Tibial artery (tissue), 4 donors: ENCODE data around the gene MAPRE3.

Experiments used
- DNase-seq, 2 donors: peaks; one replicate each; pipeline ENCODE4 v3.0.0-alpha.2; 2019
- H3K27ac ChIP-seq, 2 donors: fragments of 200-600 bp; sonication (generic) in 1 of 2; 1 replicate in 1 of 2; 2 replicates in 1 of 2; pipeline ENCODE4 v1.5.1; 2018 to 2019; ENCODE audit warnings: mild to moderate bottlenecking in 1 of 2
- H3K27me3 ChIP-seq, 2 donors: fragments of 200-600 bp; sonication (generic) in 1 of 2; one replicate each; pipeline versions ENCODE4 v1.5.1 to v1.6.0; 2016 to 2019
- H3K36me3 ChIP-seq, 3 donors: fragments of 200-600 bp; sonication (generic) in 2 of 3; one replicate each; pipeline ENCODE4 v1.5.1; 2016 to 2019; ENCODE audit warnings: mild to moderate bottlenecking in 2 of 3
- H3K4me1 ChIP-seq, 4 donors: fragments of 200-600 bp; sonication (generic) in 2 of 4; 1 replicate in 3 of 4; 2 replicates in 1 of 4; pipeline ENCODE4 v1.5.1; 2016 to 2019
- H3K4me3 ChIP-seq, 2 donors: fragments of 200-600 bp; sonication (generic) in 1 of 2; 1 replicate in 1 of 2; 2 replicates in 1 of 2; pipeline ENCODE4 v1.5.1; 2018 to 2019; ENCODE audit warnings: mild to moderate bottlenecking in 2 of 2
- H3K9me3 ChIP-seq, 3 donors: fragments of 200-600 bp; sonication (generic) in 1 of 3; one replicate each; pipeline ENCODE4 v1.5.1; 2016 to 2019
- CTCF ChIP-seq, 2 experiments: fragments of 200-600 bp in 1 of 2; fragments of 450-650 bp in 1 of 2; IDR thresholded peaks; one replicate each; pipeline ENCODE4 v1.5.1; 2017 to 2019; ENCODE audit warnings: antibody characterized with exemption in 2 of 2, mild to moderate bottlenecking in 1 of 2, moderate library complexity in 1 of 2
- intact Hi-C: fragments of 100-400 bp; cut with DNase I; formaldehyde crosslinking; loops from one replicate; pipeline ENCODE4 v1.15.0; 2023; ENCODE audit warnings: low total_unique reads

The MAPRE3 gene

DNA sequence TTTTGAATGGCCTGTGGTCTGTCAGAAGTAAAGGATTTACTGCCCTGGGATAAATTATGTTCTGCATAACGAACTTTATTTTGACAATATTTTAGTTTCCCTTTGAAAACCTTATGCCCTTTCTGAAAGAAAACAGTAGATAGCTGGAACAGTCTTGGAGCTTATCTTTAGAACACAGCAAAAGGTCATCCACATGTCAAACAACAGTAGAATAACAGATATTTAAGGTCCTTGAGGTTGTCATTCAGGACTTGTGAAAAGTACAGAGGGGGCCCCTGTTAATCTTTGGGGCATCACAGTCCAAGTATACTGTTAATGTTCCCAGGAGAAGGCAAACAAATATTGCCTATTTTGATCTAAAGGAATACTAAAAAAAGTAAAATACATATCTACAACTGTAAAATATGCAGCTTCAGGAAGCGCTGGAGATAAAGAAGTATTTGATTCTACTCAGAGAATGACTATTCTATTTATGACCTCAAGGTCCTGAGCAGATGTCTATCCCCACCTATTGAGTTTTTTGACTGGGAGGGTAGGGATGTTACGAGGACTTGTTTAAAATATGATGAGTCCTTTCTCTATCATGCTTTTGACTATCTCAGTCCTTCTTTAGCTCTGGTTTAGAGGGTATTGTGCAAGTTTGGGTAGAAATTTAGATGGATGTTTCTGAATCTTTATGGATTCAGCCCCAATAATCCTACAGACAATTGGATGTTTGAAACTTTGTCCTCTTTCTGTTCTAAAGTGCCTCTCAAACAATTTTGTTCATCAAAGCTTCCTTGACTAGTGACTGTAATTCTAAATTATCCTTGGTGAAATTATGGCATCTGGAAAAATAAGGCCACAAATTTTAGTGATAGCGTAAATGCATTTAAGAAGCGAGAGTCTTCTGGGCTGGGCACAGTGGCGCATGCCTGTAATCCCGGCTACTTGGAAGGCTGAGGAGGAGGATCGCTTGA lies 37.3 kb downstream of the MAPRE3 start:
- no peak for DNase-seq

GRCh38 chr2:27008678-27009077 lies 38.2 kb downstream of the MAPRE3 start:
- Histone ChIP-seq H3K4me3 (no peak overlapping the region), H3K9me3 (no peaks in the 10 kb centered on the region), H3K36me3 (no peaks in the 10 kb centered on the region), H3K27ac (no peak overlapping the region), H3K4me1 (peaks cover 0 to 6% (median 0%) of the 10 kb centered on the region in 4 donors), H3K27me3 (no peaks in the 10 kb centered on the region)
- TF ChIP-seq CTCF (IDR thresholded peaks at IDR 0.05) = no peak
- no peak for DNase-seq
- intact Hi-C loops = no loop called here

More for the DNA sequence above, 37.3 kb downstream of the MAPRE3 start:
- H3K4me3 ChIP-seq = no peak overlapping the region
- no peaks in the 10 kb centered on the region for H3K9me3 ChIP-seq
- no peaks in the 10 kb centered on the region for H3K27me3 ChIP-seq
- no peaks in the 10 kb centered on the region for H3K36me3 ChIP-seq
- H3K27ac ChIP-seq = no peak overlapping the region
- no peak for TF ChIP-seq CTCF (IDR thresholded peaks at IDR 0.05)
- intact Hi-C loops = no loop called here
- peaks cover 0 to 6% (median 0%) of the 10 kb centered on the region in 4 donors for H3K4me1 ChIP-seq

DNA sequence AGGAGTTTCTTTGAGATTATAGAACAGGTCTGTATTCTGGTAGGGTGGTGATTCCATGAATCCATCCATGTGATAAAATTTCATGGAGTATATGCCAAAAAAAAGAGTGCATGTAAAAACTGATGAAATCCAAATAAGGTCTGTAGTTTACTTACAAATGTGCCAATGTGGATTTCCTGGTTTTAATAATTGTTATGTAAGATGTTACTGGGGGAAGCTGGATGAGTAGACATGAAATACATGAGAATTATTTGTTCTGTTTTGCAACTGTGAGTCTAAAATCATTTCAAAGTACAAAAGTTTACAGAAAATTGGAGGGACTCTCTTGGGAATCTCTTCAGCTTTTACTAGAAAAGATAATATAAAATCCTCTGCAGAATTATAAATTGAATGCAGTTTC lies 38.6 kb downstream of the MAPRE3 start:
- H3K36me3 ChIP-seq = no peaks in the 10 kb centered on the region
- DNase-seq = no peak
- H3K27ac ChIP-seq = no peak overlapping the region
- intact Hi-C loops = no loop called here
- H3K4me1 ChIP-seq = peaks cover 0 to 6% (median 0%) of the 10 kb centered on the region in 4 donors
- TF ChIP-seq CTCF (IDR thresholded peaks at IDR 0.05) = no peak
- no peaks in the 10 kb centered on the region for H3K27me3 ChIP-seq
- H3K4me3 ChIP-seq = no peak overlapping the region
- H3K9me3 ChIP-seq = no peaks in the 10 kb centered on the region

GRCh38 chr2:27009716-27010115 lies 39.3 kb downstream of the MAPRE3 start:
- Histone ChIP-seq H3K27me3 (no peaks in the 10 kb centered on the region), H3K36me3 (no peaks in the 10 kb centered on the region), H3K27ac (no peak overlapping the region), H3K4me3 (no peak overlapping the region), H3K4me1 (peaks cover 0 to 6% (median 0%) of the 10 kb centered on the region in 4 donors), H3K9me3 (no peaks in the 10 kb centered on the region)
- TF ChIP-seq CTCF (IDR thresholded peaks at IDR 0.05) = no peak
- no peak for DNase-seq
- intact Hi-C loops = no loop called here

DNA sequence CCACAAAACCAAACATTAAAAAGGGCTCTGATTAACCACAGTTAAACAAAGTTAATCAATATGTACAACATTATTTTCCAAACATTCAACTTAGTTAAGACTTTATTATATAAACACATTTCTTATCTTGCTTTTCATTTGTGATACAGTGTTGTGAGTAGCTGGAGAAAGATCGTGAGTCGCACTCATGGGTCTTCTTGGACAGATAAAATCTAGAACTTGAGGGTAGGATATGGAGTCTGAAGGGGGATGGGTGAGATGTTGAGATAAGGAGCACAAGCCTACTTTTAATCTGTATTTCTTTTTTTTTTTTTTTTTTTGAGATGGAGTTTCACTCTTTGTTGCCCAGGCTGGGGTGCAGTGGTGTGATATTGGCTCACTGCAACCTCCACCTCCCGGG lies 39.7 kb downstream of the MAPRE3 start:
- no peaks in the 10 kb centered on the region for H3K9me3 ChIP-seq
- H3K4me3 ChIP-seq = no peak overlapping the region
- H3K27me3 ChIP-seq = no peaks in the 10 kb centered on the region
- TF ChIP-seq CTCF (IDR thresholded peaks at IDR 0.05) = no peak
- no peak overlapping the region for H3K27ac ChIP-seq
- no peak for DNase-seq
- no peaks in the 10 kb centered on the region for H3K36me3 ChIP-seq
- peaks cover 0 to 6% (median 0%) of the 10 kb centered on the region in 4 donors for H3K4me1 ChIP-seq
- intact Hi-C loops = no loop called here
